ENCODE data around the gene BIK.
"Not testable (repeated sequence)": the region's sequence is repeated elsewhere in the genome, so short reads cannot be mapped to it uniquely, and the experiment has no call there.

Gene BIK

GRCh38 chr22:43101306-43101705 lies 9.2 kb upstream of the BIK start:
- DNase-seq (ENCODE audit: low spot score): no peak
- Histone ChIP-seq H3K4me3 (no peak overlapping the region), H3K27ac (no peak overlapping the region)
- no peak for TF ChIP-seq CTCF (IDR thresholded peaks at IDR 0.05)

GRCh38 chr22:43104056-43104625 lies 6.4 kb upstream of the BIK start:
- not testable (repeated sequence) for H3K27ac ChIP-seq; DNase-seq (ENCODE audit: low spot score); H3K4me3 ChIP-seq

GRCh38 chr22:43104950-43105349 lies 5.6 kb upstream of the BIK start:
- not testable (repeated sequence) for H3K4me3 ChIP-seq; H3K27ac ChIP-seq; DNase-seq (ENCODE audit: low spot score)

- H3K4me3 ChIP-seq: no peak overlapping the region
- H3K27ac ChIP-seq: no peak overlapping the region
These were observed 4.2 kb upstream of the BIK start for GRCh38 chr22:43106302-43106701.

GRCh38 chr22:43109511-43109910 lies 1.0 kb upstream of the BIK start:
- no peak for DNase-seq (ENCODE audit: low spot score)
- Histone ChIP-seq H3K4me3 (peak overlapping the region; percentile 72), H3K27ac (no peak overlapping the region)
- TF ChIP-seq CTCF (IDR thresholded peaks at IDR 0.05): no peak

More at GRCh38 chr22:43106302-43106701, 4.2 kb upstream of the BIK start:
- no peak for TF ChIP-seq CTCF (IDR thresholded peaks at IDR 0.05)
- no peak for DNase-seq (ENCODE audit: low spot score)

GRCh38 chr22:43109921-43110443 lies 568 bp upstream of the BIK start:
- no peak overlapping the region for H3K27ac ChIP-seq
- TF ChIP-seq CTCF (IDR thresholded peaks at IDR 0.05): no peak
- no peak for DNase-seq (ENCODE audit: low spot score)
- H3K4me3 ChIP-seq: peak overlapping the region; percentile 72

GRCh38 chr22:43110927-43111623 lies 525 bp downstream of the BIK start:
- no peak for TF ChIP-seq CTCF (IDR thresholded peaks at IDR 0.05)
- Histone ChIP-seq H3K4me3 (peak overlapping the region; percentile 72), H3K27ac (no peak overlapping the region)
- DNase-seq (ENCODE audit: low spot score): no peak

Data from coronary artery (tissue), 2 donors.